MCF 10A (cell line): ENCODE data around the gene CLCA1. TPM values are rescaled to one million over a fixed set of nuclear protein-coding genes. Genes with fewer than 3 reads are reported as not detected.

Source experiments
- BruUV-seq: library from RNA; stranded (reverse); fragments of 400-500 nt; replicated peaks from 2 replicates; lab custom pipeline; 2021; lab: Mats Ljungman, UMichigan
- CTCF ChIA-PET: fragments of 300-600 bp; sonication (Branson Sonifier 250); formaldehyde crosslinking; extraction: SDS; loops from one replicate; lab custom pipeline; 2021; ENCODE audit warnings: antibody characterized with exemption, inconsistent platforms; lab: Yijun Ruan, JAX
- POLR2A ChIA-PET: fragments of 300-600, 350-650 bp; sonication (Branson Sonifier 250); formaldehyde crosslinking; extraction: SDS; loops from one replicate; lab custom pipeline; 2020; ENCODE audit warnings: antibody characterized with exemption, inconsistent platforms; lab: Yijun Ruan, JAX
- DNase-seq: peaks from one replicate; pipeline ENCODE4 v3.0.0-alpha.2; 2018; ENCODE audit not compliant: unreplicated experiment
- H3K27ac Mint-ChIP-seq: one replicate; pipeline ENCODE4 v1.8.0; 2022; ENCODE audit warnings: mild to moderate bottlenecking, low read depth, mixed read lengths; ENCODE audit not compliant: unreplicated experiment
- H3K27me3 Mint-ChIP-seq: one replicate; pipeline ENCODE4 v1.8.0; 2022; ENCODE audit warnings: mixed read lengths; ENCODE audit not compliant: insufficient read depth, unreplicated experiment
- H3K36me3 Mint-ChIP-seq: one replicate; pipeline ENCODE4 v1.8.0; 2022; ENCODE audit warnings: mild to moderate bottlenecking, moderate library complexity, mixed read lengths; ENCODE audit not compliant: insufficient read depth, unreplicated experiment
- H3K4me1 Mint-ChIP-seq: one replicate; pipeline ENCODE4 v1.8.0; 2022; ENCODE audit warnings: mixed read lengths; ENCODE audit not compliant: insufficient read depth, unreplicated experiment
- H3K4me3 Mint-ChIP-seq: one replicate; pipeline ENCODE4 v1.8.0; 2022; ENCODE audit warnings: mild to moderate bottlenecking, moderate library complexity, mixed read lengths; ENCODE audit not compliant: unreplicated experiment
- H3K9me3 Mint-ChIP-seq: one replicate; pipeline ENCODE4 v1.8.0; 2022; ENCODE audit warnings: mixed read lengths; ENCODE audit not compliant: unreplicated experiment
- CTCF ChIP-seq: fragments of 200-600 bp; IDR thresholded peaks from one replicate; pipeline ENCODE4 v1.8.0; 2022; ENCODE audit warnings: antibody characterized with exemption, mild to moderate bottlenecking; ENCODE audit not compliant: unreplicated experiment
- intact Hi-C: fragments of 100-400 bp; cut with micrococcal nuclease; formaldehyde crosslinking; loops from 2 replicates; pipeline ENCODE4 v1.14.1; 2022
- total RNA-seq: library from RNA; stranded (reverse); gene quantifications from 2 replicates; pipeline ENCODE4 v1.2.3, GENCODE V29; 2022

The CLCA1 gene
- total RNA-seq, 1 experiment from 2014 or later = not detected

GRCh38 chr1:86523670-86524354, 55.1 kb downstream of the CLCA1 start:
- BruUV-seq = no TSS peak
- intact Hi-C loops = no loop called here
- H3K36me3 Mint-ChIP-seq = no peaks in the 10 kb centered on the region
- TF ChIP-seq CTCF = no peak
- CTCF ChIA-PET = interaction anchor here (0.6 to 2.3 kb wide), 5 partner anchors 14 to 38 kb away, joined by 3 to 11 read pairs (median 3); no protein-coding TSS in a partner anchor
- DNase-seq = no peak
- POLR2A ChIA-PET = no interaction called here
- H3K9me3 Mint-ChIP-seq = peaks cover 7% of the 10 kb centered on the region
- H3K27me3 Mint-ChIP-seq = no peaks in the 10 kb centered on the region
- H3K4me1 Mint-ChIP-seq = no peaks in the 10 kb centered on the region
- H3K27ac Mint-ChIP-seq = no peak overlapping the region
- H3K4me3 Mint-ChIP-seq = no peak overlapping the region

- intact Hi-C loops = no loop called here
- no peaks in the 10 kb centered on the region for H3K4me1 Mint-ChIP-seq
- TF ChIP-seq CTCF = no peak
- H3K36me3 Mint-ChIP-seq = no peaks in the 10 kb centered on the region
- no peak for DNase-seq
- no TSS peak for BruUV-seq
- no peak overlapping the region for H3K4me3 Mint-ChIP-seq
- H3K27ac Mint-ChIP-seq = no peak overlapping the region
- ChIA-PET POLR2A (no interaction called here), CTCF (interaction anchor here (1.4 kb wide), 1 partner anchor 19 kb away, joined by 3 read pairs; no protein-coding TSS in a partner anchor)
- H3K27me3 Mint-ChIP-seq = no peaks in the 10 kb centered on the region
- H3K9me3 Mint-ChIP-seq = peaks cover 7% of the 10 kb centered on the region
Measured at GRCh38 chr1:86527306-86527705, 58.6 kb downstream of the CLCA1 start.

- Mint-ChIP-seq H3K4me1 (no peaks in the 10 kb centered on the region), H3K9me3 (peaks cover 7% of the 10 kb centered on the region), H3K4me3 (no peak overlapping the region), H3K27ac (no peak overlapping the region), H3K27me3 (no peaks in the 10 kb centered on the region), H3K36me3 (no peaks in the 10 kb centered on the region)
- POLR2A ChIA-PET = interaction anchor here (0.7 to 0.8 kb wide), 2 partner anchors 13 to 27 kb away, joined by 3 read pairs; no protein-coding TSS in a partner anchor
- intact Hi-C loops = no loop called here
- CTCF ChIA-PET = interaction anchor here (0.7 kb wide), 2 partner anchors 92 to 316 kb away, joined by 3 read pairs; no protein-coding TSS in a partner anchor
- DNase-seq = no peak
- no peak for TF ChIP-seq CTCF
- BruUV-seq = no TSS peak
Measured at GRCh38 chr1:86530211-86530845, 61.6 kb downstream of the CLCA1 start.

- BruUV-seq = no TSS peak
- DNase-seq = no peak
- no peak for TF ChIP-seq CTCF
- Mint-ChIP-seq H3K4me1 (peaks cover 7% of the 10 kb centered on the region), H3K27me3 (no peaks in the 10 kb centered on the region), H3K9me3 (no peaks in the 10 kb centered on the region), H3K36me3 (peaks cover 6% of the 10 kb centered on the region), H3K4me3 (no peak overlapping the region), H3K27ac (no peak overlapping the region)
- POLR2A ChIA-PET = no interaction called here
- intact Hi-C loops = no loop called here
- CTCF ChIA-PET = no interaction called here
Measured at GRCh38 chr1:86537928-86538695, 69.4 kb downstream of the CLCA1 start.
